HFFc6 (cell line): Measurements from ENCODE around the gene CAB39. TPM values are rescaled to one million over a fixed set of nuclear protein-coding genes. Genes with fewer than 3 reads are reported as not detected.

ENCODE experiments used
- DNase-seq: peaks from one replicate; pipeline ENCODE4 v3.0.0-alpha.2; 2018
- H3K27ac Mint-ChIP-seq: 2 replicates; pipeline ENCODE4 v1.8.0; 2020; ENCODE audit warnings: mild to moderate bottlenecking, mixed read lengths
- H3K27me3 Mint-ChIP-seq: 2 replicates; pipeline ENCODE4 v1.8.0; 2021; ENCODE audit warnings: mild to moderate bottlenecking, moderate library complexity, mixed read lengths; ENCODE audit not compliant: insufficient read depth
- H3K36me3 Mint-ChIP-seq: 2 replicates; pipeline ENCODE4 v1.8.0; 2021; ENCODE audit warnings: low read depth, mixed read lengths
- H3K4me1 Mint-ChIP-seq: 2 replicates; pipeline ENCODE4 v1.8.0; 2020; ENCODE audit warnings: low read depth, mixed read lengths
- H3K4me3 Mint-ChIP-seq: 2 replicates; pipeline ENCODE4 v1.8.0; 2020; ENCODE audit warnings: mild to moderate bottlenecking, moderate library complexity, mixed read lengths
- H3K9me3 Mint-ChIP-seq: 2 replicates; pipeline ENCODE4 v1.8.0; 2020; ENCODE audit warnings: mild to moderate bottlenecking, mixed read lengths
- CTCF ChIP-seq: fragments of 200-600 bp; sonication (generic); IDR thresholded peaks from 2 replicates; pipeline ENCODE4 v1.5.0; 2021; ENCODE audit warnings: antibody characterized with exemption, mild to moderate bottlenecking
- total RNA-seq, 6 experiments: library from RNA; stranded (reverse); fragmentation: NEBNext Ultra II Directional; extraction: Animal tissue kit (Norgen Biotek cat#: 25700); gene quantifications; 2 replicates in 1 of 6; 3 replicates in 5 of 6; pipeline ENCODE4 v1.2.3, GENCODE V29; 2021

CAB39 gene
- total RNA-seq, 6 experiments from 2014 or later, result 50.5 to 60.5 (median 55.4) TPM

- Mint-ChIP-seq H3K27ac (no peak overlapping the region), H3K9me3 (no peaks in the 10 kb centered on the region)
- DNase-seq, result no peak
Measured at GRCh38 chr2:230761704-230762103, 49.1 kb downstream of the CAB39 start.

GRCh38 chr2:230762317-230762896 is 49.8 kb downstream of the CAB39 start:
- TF ChIP-seq CTCF, result peak; percentile 72
- no peak overlapping the region for H3K4me3 Mint-ChIP-seq
- H3K4me1 Mint-ChIP-seq, result peaks cover 51% of the 10 kb centered on the region
- H3K27me3 Mint-ChIP-seq, result no peaks in the 10 kb centered on the region
- peaks cover 55% of the 10 kb centered on the region for H3K36me3 Mint-ChIP-seq
- no peaks in the 10 kb centered on the region for H3K9me3 Mint-ChIP-seq
- no peak overlapping the region for H3K27ac Mint-ChIP-seq
- DNase-seq, result peak; percentile 31

More at GRCh38 chr2:230761704-230762103, 49.1 kb downstream of the CAB39 start:
- H3K27me3 Mint-ChIP-seq, result no peaks in the 10 kb centered on the region
- no peak for TF ChIP-seq CTCF
- peaks cover 48% of the 10 kb centered on the region for H3K36me3 Mint-ChIP-seq
- peaks cover 58% of the 10 kb centered on the region for H3K4me1 Mint-ChIP-seq
- H3K4me3 Mint-ChIP-seq, result no peak overlapping the region

- H3K36me3 Mint-ChIP-seq, result peaks cover 68% of the 10 kb centered on the region
- no peaks in the 10 kb centered on the region for H3K27me3 Mint-ChIP-seq
- H3K27ac Mint-ChIP-seq, result no peak overlapping the region
- no peak overlapping the region for H3K4me3 Mint-ChIP-seq
- no peak for TF ChIP-seq CTCF
- no peak for DNase-seq
- no peaks in the 10 kb centered on the region for H3K9me3 Mint-ChIP-seq
- peaks cover 45% of the 10 kb centered on the region for H3K4me1 Mint-ChIP-seq
Measured at GRCh38 chr2:230764346-230764745, 51.7 kb downstream of the CAB39 start.

GRCh38 chr2:230765611-230766300 is 53.1 kb downstream of the CAB39 start:
- Mint-ChIP-seq H3K4me1 (peaks cover 47% of the 10 kb centered on the region), H3K9me3 (no peaks in the 10 kb centered on the region), H3K4me3 (no peak overlapping the region), H3K27me3 (no peaks in the 10 kb centered on the region), H3K27ac (no peak overlapping the region), H3K36me3 (peaks cover 58% of the 10 kb centered on the region)
- TF ChIP-seq CTCF, result no peak
- DNase-seq, result no peak

GRCh38 chr2:230767862-230768388 is 55.3 kb downstream of the CAB39 start:
- H3K4me3 Mint-ChIP-seq, result no peak overlapping the region
- H3K9me3 Mint-ChIP-seq, result no peaks in the 10 kb centered on the region
- H3K27me3 Mint-ChIP-seq, result no peaks in the 10 kb centered on the region
- TF ChIP-seq CTCF, result no peak
- no peak overlapping the region; the same call in 1 of the 2 replicates for H3K27ac Mint-ChIP-seq
- peaks cover 60% of the 10 kb centered on the region for H3K36me3 Mint-ChIP-seq
- no peak for DNase-seq
- peaks cover 56% of the 10 kb centered on the region for H3K4me1 Mint-ChIP-seq
